NCI-H2107 (cell line): ENCODE measurements around the gene ATF7IP.
"Not testable (repeated sequence)": the region's sequence is repeated elsewhere in the genome, so short reads cannot be mapped to it uniquely, and the experiment has no call there.

Experiments used
- DNase-seq: peaks from one replicate; lab custom pipeline; 2025; lab: John Stamatoyannopoulos, UW

Gene ATF7IP

GRCh38 chr12:14365294-14366208 lies at the start of gene ATF7IP:
TSS of gene ATF7IP (plus strand) at chr12:14365682. CDS start at chr12:14423916, 58,234 bp downstream.
- DNase-seq: peak; percentile 95

- DNase-seq: no peak
Observed at GRCh38 chr12:14317362-14318146, 47.9 kb upstream of the ATF7IP start.

GRCh38 chr12:14319704-14320427 lies 45.6 kb upstream of the ATF7IP start:
- not testable (repeated sequence) for DNase-seq

- no peak for DNase-seq
Observed at GRCh38 chr12:14322403-14322802, 43.1 kb upstream of the ATF7IP start.

- no peak for DNase-seq
Observed at GRCh38 chr12:14325716-14326343, 39.7 kb upstream of the ATF7IP start.

- DNase-seq: no peak
Observed at GRCh38 chr12:14326699-14327098, 38.8 kb upstream of the ATF7IP start.

- DNase-seq: no peak
Observed at GRCh38 chr12:14327711-14328110, 37.8 kb upstream of the ATF7IP start.

GRCh38 chr12:14332482-14332881 lies 33.0 kb upstream of the ATF7IP start:
- no peak for DNase-seq

- DNase-seq: no peak
Observed at GRCh38 chr12:14340371-14340770, 25.1 kb upstream of the ATF7IP start.

GRCh38 chr12:14351524-14351923 lies 14.0 kb upstream of the ATF7IP start:
- DNase-seq: not testable (repeated sequence)

GRCh38 chr12:14352066-14352465 lies 13.4 kb upstream of the ATF7IP start:
- not testable (repeated sequence) for DNase-seq

GRCh38 chr12:14354665-14355064 lies 10.8 kb upstream of the ATF7IP start:
- not testable (repeated sequence) for DNase-seq

- no peak for DNase-seq
Observed at GRCh38 chr12:14356147-14356546, 9.3 kb upstream of the ATF7IP start.

GRCh38 chr12:14357486-14357885 lies 8.0 kb upstream of the ATF7IP start:
- DNase-seq: no peak

GRCh38 chr12:14362352-14362751 lies 3.1 kb upstream of the ATF7IP start:
- no peak for DNase-seq

- no peak for DNase-seq
Observed at GRCh38 chr12:14364583-14365271, 755 bp upstream of the ATF7IP start.

GRCh38 chr12:14366209-14367039 lies 942 bp downstream of the ATF7IP start:
- DNase-seq: no peak

GRCh38 chr12:14367040-14367661 lies 1.7 kb downstream of the ATF7IP start:
- DNase-seq: no peak

GRCh38 chr12:14369311-14369710 lies 3.8 kb downstream of the ATF7IP start:
- no peak for DNase-seq

- DNase-seq: no peak
Observed at GRCh38 chr12:14373217-14373616, 7.7 kb downstream of the ATF7IP start.
